ENCODE measurements around the gene C3.
"Not testable (repeated sequence)": the region's sequence is repeated elsewhere in the genome, so short reads cannot be mapped to it uniquely, and the experiment has no call there.

Gene C3

DNA sequence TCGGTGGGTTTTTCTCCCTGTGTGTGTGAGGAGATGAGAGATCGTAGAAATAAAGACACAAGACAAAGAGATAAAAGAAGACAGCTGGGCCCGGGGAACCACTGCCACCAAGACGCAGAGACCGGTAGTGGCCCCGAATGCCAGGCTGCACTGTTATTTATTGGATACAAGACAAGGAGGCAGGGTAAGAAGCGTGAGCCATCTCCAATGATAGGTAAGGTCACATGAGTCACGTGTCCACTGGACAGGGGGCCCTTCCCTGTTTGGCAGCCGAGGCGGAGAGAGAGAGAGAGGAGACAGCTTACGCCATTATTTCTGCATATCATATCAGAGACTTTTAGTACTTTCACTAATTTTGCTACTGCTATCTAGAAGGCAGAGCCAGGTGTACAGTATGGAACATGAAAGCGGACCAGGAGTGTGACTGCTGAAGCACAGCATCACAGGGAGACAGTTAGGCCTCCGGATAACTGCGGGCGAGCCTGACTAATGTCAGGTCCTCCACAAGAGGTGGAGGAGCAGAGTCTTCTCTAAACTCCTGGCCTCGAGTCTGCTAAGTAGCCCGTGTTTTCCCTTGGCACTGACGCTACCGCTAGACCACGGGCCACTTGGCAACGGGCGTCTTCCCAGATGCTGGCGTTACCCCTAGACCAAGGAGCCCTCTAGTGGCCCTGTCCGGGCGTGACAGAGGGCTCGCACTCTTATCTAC, 87.5 kb downstream of the C3 start:
- H3K36me3 ChIP-seq; H3K27ac ChIP-seq; H3K9me3 ChIP-seq (ENCODE audit: severe bottlenecking); H3K4me3 ChIP-seq (ENCODE audit: low read depth, low read length); H3K27me3 ChIP-seq (ENCODE audit: insufficient read depth, low read depth, severe bottlenecking): not testable (repeated sequence)
- peak; percentile 78 for DNase-seq
- peak; percentile 80 for TF ChIP-seq CTCF (IDR thresholded peaks at IDR 0.05; ENCODE audit: low read depth, low read length)

DNA sequence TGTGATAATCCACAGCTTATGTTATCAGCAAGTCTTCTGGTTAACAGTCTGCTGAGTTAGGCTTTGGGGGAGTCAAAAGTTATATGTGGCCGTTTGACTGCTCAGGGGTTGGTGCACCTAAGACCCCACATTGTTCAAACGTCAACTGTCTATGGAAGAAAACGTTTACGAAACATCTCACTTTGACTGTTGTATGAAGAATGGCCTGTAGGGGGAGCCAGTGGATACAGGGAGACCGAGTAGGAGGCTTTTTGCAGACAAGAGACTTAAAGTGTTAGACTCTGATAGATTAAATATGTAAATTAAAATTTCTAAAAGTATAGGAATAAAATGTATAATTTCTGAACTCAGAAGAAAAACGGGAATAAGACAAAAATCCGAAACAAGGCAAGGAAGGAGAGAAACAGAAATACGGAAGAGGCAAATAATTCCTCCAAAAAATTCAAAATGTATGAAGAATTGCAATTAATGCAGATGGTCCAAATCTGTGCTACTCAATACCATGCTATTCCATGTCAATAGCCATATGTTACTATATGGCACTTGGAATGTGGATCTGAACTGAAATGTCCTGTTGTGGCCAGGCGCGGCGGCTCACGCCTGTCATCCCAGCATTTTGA, 88.3 kb downstream of the C3 start:
- DNase-seq = peak; percentile 75
- Histone ChIP-seq H3K9me3 (ENCODE audit: severe bottlenecking) (no peaks in the 10 kb centered on the region), H3K4me3 (ENCODE audit: low read depth, low read length) (no peak overlapping the region), H3K27me3 (ENCODE audit: insufficient read depth, low read depth, severe bottlenecking) (peaks cover 5% of the 10 kb centered on the region), H3K27ac (no peak overlapping the region), H3K36me3 (no peaks in the 10 kb centered on the region)
- TF ChIP-seq CTCF (IDR thresholded peaks at IDR 0.05; ENCODE audit: low read depth, low read length) = peak; percentile 58
